Activated CD8-positive, alpha-beta memory T cell treated with anti-CD3 and anti-CD28 coated beads, Interleukin-2, amount 10 ng/mL, durations not matched to agents 7 days and 5 days (primary cell): Measurements from ENCODE around the gene DPP6. TPM values are rescaled to one million over a fixed set of nuclear protein-coding genes. Genes with fewer than 3 reads are reported as not detected.
A peak's percentile ranks its signal among the peaks of the same experiment; 100 is the strongest.

Source experiments
- ATAC-seq: fragments of 150-1000 bp; cut with Tn5 transposase; one replicate; pipeline ENCODE4 v1.10.0; 2021; ENCODE audit warnings: moderate library complexity
- CTCF ChIA-PET: fragments of 350-600 bp; sonication (Branson Sonifier 250); formaldehyde crosslinking; loops from one replicate; lab custom pipeline; 2021; ENCODE audit warnings: antibody characterized with exemption; lab: Charles Lee
- DNase-seq: peaks from one replicate; pipeline ENCODE4 v3.0.0-alpha.2; 2020
- H3K27ac Mint-ChIP-seq: one replicate; pipeline ENCODE4 v1.8.0; 2021; ENCODE audit warnings: mild to moderate bottlenecking, mixed read lengths
- H3K27me3 Mint-ChIP-seq: one replicate; pipeline ENCODE4 v1.8.0; 2021; ENCODE audit warnings: mixed read lengths
- H3K36me3 Mint-ChIP-seq: one replicate; pipeline ENCODE4 v1.8.0; 2021; ENCODE audit warnings: mild to moderate bottlenecking, mixed read lengths
- H3K4me1 Mint-ChIP-seq: one replicate; pipeline ENCODE4 v1.8.0; 2021; ENCODE audit warnings: mixed read lengths
- H3K4me3 Mint-ChIP-seq: one replicate; pipeline ENCODE4 v1.8.0; 2021; ENCODE audit warnings: mild to moderate bottlenecking, moderate library complexity, mixed read lengths
- H3K9me3 Mint-ChIP-seq: one replicate; pipeline ENCODE4 v1.8.0; 2022; ENCODE audit warnings: low read depth, mixed read lengths
- total RNA-seq, 2 experiments: library from RNA; stranded (reverse); gene quantifications; one replicate each; pipeline ENCODE4 v1.2.3, GENCODE V29; 2021

DPP6 gene
- total RNA-seq, 2 experiments from 2014 or later = not detected

DNA sequence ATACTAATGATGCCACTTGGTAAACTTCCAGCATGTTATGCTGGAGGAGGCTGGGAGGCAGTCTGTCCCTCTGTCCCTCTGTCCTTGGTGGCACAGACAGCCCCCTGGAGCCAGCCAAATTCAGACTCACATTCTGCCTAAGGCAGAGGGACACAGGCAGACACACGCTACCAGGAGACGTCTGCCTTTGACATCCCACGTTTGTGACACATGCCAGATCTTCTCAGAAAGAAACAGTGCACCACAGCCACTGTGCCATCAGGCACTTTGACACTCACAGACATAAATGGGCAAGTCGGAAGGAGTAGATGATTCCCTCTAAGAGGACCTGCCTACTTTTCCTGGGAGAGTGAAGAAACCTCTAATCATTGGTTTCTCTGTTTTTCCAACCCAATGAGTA is 467.0 kb downstream of the DPP6 start:
- Mint-ChIP-seq H3K4me3 (no peak overlapping the region), H3K4me1 (no peaks in the 10 kb centered on the region), H3K27ac (no peak overlapping the region), H3K36me3 (no peaks in the 10 kb centered on the region), H3K9me3 (peaks cover 5% of the 10 kb centered on the region), H3K27me3 (no peaks in the 10 kb centered on the region)
- CTCF ChIA-PET = no interaction called here
- DNase-seq = no peak
- ATAC-seq = no peak

GRCh38 chr7:154530136-154530535 is 477.9 kb downstream of the DPP6 start:
- Mint-ChIP-seq H3K4me1 (no peaks in the 10 kb centered on the region), H3K4me3 (no peak overlapping the region), H3K27ac (no peak overlapping the region), H3K9me3 (no peaks in the 10 kb centered on the region), H3K27me3 (no peaks in the 10 kb centered on the region), H3K36me3 (no peaks in the 10 kb centered on the region)
- DNase-seq (no peak), ATAC-seq (no peak)
- CTCF ChIA-PET = no interaction called here

- Mint-ChIP-seq H3K27ac (no peak overlapping the region), H3K4me1 (no peaks in the 10 kb centered on the region), H3K36me3 (no peaks in the 10 kb centered on the region), H3K27me3 (no peaks in the 10 kb centered on the region), H3K9me3 (peaks cover 2% of the 10 kb centered on the region), H3K4me3 (no peak overlapping the region)
- CTCF ChIA-PET = no interaction called here
- no peak for ATAC-seq
- no peak for DNase-seq
These were observed 480.6 kb downstream of the DPP6 start for GRCh38 chr7:154532771-154533170.

GRCh38 chr7:154540596-154540995 is 488.4 kb downstream of the DPP6 start:
- Mint-ChIP-seq H3K9me3 (peaks cover 2% of the 10 kb centered on the region), H3K4me3 (no peak overlapping the region), H3K27me3 (no peaks in the 10 kb centered on the region), H3K27ac (no peak overlapping the region), H3K36me3 (no peaks in the 10 kb centered on the region), H3K4me1 (no peaks in the 10 kb centered on the region)
- DNase-seq (no peak), ATAC-seq (no peak)
- CTCF ChIA-PET = no interaction called here

DNA sequence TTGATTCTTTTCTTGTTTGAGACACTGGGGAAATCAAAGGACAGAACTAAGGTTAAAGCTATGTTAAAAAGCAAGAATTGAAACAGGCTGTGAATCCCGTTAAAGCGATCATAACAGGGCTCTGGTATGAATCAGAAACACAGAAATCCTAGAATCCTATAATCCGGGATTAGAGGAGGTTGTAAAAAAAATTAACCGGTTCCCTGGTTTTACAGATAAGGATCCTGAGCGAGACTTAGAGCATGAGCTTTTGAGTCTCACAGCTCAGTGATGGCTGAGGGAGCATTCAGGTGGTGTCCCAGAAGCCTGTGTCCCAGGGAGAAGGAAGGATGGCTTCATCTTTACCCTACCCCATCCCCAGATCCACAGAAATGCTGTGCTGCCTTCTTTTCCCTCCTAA is 489.4 kb downstream of the DPP6 start:
- H3K4me3 Mint-ChIP-seq = no peak overlapping the region
- no peak for ATAC-seq
- CTCF ChIA-PET = no interaction called here
- DNase-seq = no peak
- H3K27ac Mint-ChIP-seq = no peak overlapping the region
- no peaks in the 10 kb centered on the region for H3K4me1 Mint-ChIP-seq
- H3K9me3 Mint-ChIP-seq = no peaks in the 10 kb centered on the region
- H3K27me3 Mint-ChIP-seq = no peaks in the 10 kb centered on the region
- no peaks in the 10 kb centered on the region for H3K36me3 Mint-ChIP-seq

DNA sequence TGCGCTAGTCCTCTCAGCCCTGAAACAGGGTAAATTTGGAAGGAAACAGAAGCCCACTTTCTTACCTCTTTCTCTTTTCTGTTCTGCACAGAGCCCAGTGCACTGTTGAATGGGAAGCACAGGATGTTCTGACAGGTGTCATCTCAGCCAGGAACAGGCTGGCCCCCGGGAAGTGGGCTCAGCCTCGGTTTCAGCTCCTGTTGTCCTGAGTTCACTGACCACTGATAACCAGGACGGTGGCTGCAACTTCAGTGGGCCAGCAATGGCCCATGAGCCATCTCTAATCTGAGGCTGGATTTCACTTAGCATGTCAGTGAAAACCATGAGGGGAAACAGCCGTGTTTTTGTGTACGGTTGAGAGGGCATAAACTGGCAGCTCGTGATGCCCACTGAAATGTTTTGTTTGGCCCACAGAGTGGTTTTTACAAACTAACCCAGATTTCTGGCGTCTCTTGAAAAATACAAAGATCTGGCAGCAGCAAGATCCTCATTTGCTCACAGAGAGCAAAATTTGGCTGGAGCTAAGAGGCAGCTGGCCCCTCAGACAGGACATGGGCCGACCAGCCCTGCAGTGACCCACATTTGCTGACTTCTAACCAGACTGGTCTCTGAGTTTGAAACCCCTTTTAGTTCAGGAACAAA is 494.9 kb downstream of the DPP6 start:
- H3K4me1 Mint-ChIP-seq = no peaks in the 10 kb centered on the region
- H3K36me3 Mint-ChIP-seq = no peaks in the 10 kb centered on the region
- H3K27ac Mint-ChIP-seq = no peak overlapping the region
- no peak overlapping the region for H3K4me3 Mint-ChIP-seq
- ATAC-seq = no peak
- H3K9me3 Mint-ChIP-seq = peaks cover 2% of the 10 kb centered on the region
- no peaks in the 10 kb centered on the region for H3K27me3 Mint-ChIP-seq
- DNase-seq = no peak
- CTCF ChIA-PET = no interaction called here

- peaks cover 2% of the 10 kb centered on the region for H3K9me3 Mint-ChIP-seq
- H3K27ac Mint-ChIP-seq = no peak overlapping the region
- CTCF ChIA-PET = no interaction called here
- DNase-seq (no peak), ATAC-seq (no peak)
- no peaks in the 10 kb centered on the region for H3K36me3 Mint-ChIP-seq
- no peaks in the 10 kb centered on the region for H3K27me3 Mint-ChIP-seq
- H3K4me1 Mint-ChIP-seq = no peaks in the 10 kb centered on the region
- H3K4me3 Mint-ChIP-seq = no peak overlapping the region
These were observed 501.6 kb downstream of the DPP6 start for GRCh38 chr7:154553711-154554265.

GRCh38 chr7:154559454-154559853 is 507.3 kb downstream of the DPP6 start:
- CTCF ChIA-PET = no interaction called here
- Mint-ChIP-seq H3K36me3 (no peaks in the 10 kb centered on the region), H3K27ac (no peak overlapping the region), H3K4me1 (no peaks in the 10 kb centered on the region), H3K27me3 (no peaks in the 10 kb centered on the region), H3K9me3 (no peaks in the 10 kb centered on the region), H3K4me3 (no peak overlapping the region)
- ATAC-seq (no peak), DNase-seq (no peak)

DNA sequence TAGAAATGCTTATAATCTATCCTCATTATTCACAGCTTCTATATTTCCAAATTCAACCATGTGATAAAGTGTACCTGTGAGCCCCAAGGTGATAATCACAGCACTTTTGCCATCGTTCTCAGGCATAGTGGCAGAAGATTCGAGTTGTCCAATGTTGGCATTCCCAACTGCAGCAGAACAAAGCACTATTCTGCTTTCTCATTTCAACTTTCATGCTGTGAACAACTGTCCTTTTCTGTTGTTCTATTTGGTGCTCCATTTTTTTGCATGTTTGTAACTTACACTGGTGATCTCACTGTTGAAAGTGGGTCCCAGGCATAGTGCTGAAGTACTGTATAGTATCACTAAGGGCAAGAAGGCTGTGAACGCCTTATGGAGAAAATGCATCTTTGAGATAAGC is 512.5 kb downstream of the DPP6 start:
- no peaks in the 10 kb centered on the region for H3K4me1 Mint-ChIP-seq
- CTCF ChIA-PET = no interaction called here
- H3K27ac Mint-ChIP-seq = no peak overlapping the region
- no peaks in the 10 kb centered on the region for H3K36me3 Mint-ChIP-seq
- DNase-seq (no peak), ATAC-seq (no peak)
- no peak overlapping the region for H3K4me3 Mint-ChIP-seq
- H3K27me3 Mint-ChIP-seq = no peaks in the 10 kb centered on the region
- H3K9me3 Mint-ChIP-seq = no peaks in the 10 kb centered on the region

DNA sequence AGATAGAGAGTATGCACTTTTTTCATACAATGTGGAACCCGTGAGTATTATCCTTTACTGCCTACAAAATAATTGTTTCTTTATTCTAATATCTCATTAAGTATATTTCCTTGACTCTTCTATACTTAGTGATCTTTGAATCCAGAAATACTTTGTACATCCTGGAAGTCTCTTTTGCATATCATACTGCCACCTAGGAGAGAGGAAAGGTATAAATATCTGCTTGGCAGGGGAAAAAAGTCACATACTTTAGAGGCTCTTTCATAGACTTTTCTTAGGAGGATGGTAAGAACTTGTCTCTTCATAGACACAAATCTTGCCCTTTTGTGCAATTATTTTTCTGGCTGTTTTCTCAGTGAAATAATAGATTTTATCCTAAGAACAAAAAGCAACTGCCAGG is 514.7 kb downstream of the DPP6 start:
- no peaks in the 10 kb centered on the region for H3K36me3 Mint-ChIP-seq
- no peak overlapping the region for H3K4me3 Mint-ChIP-seq
- CTCF ChIA-PET = no interaction called here

DNA sequence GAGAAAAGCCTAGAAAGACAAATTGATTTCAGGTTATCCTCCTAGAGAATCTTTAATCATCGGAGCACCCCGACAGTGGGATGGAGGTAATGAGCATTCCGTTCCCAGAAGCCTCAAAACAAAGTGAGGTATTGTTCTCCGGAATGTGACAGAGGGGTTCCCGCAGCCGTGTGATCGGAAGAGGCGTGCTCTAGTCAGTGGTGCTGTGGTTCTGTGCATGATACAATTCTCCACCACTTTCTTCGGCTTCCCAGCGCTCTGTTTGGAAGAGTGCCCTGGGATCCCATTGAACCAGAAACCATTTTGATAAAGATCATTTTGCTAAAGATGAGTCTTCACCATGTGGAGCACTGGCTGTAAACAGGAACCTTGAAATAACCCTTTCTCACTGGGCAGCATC is 516.1 kb downstream of the DPP6 start:
- Mint-ChIP-seq H3K4me3 (no peak overlapping the region), H3K36me3 (no peaks in the 10 kb centered on the region), H3K27me3 (no peaks in the 10 kb centered on the region), H3K27ac (no peak overlapping the region), H3K9me3 (no peaks in the 10 kb centered on the region), H3K4me1 (no peaks in the 10 kb centered on the region)
- CTCF ChIA-PET = no interaction called here
- no peak for DNase-seq
- ATAC-seq = no peak

More for the DNA sequence above, 514.7 kb downstream of the DPP6 start:
- ATAC-seq (no peak), DNase-seq (no peak)
- no peak overlapping the region for H3K27ac Mint-ChIP-seq
- H3K27me3 Mint-ChIP-seq = no peaks in the 10 kb centered on the region
- H3K9me3 Mint-ChIP-seq = no peaks in the 10 kb centered on the region
- H3K4me1 Mint-ChIP-seq = no peaks in the 10 kb centered on the region

GRCh38 chr7:154569916-154570315 is 517.7 kb downstream of the DPP6 start:
- Mint-ChIP-seq H3K9me3 (no peaks in the 10 kb centered on the region), H3K4me3 (no peak overlapping the region), H3K27ac (no peak overlapping the region), H3K27me3 (no peaks in the 10 kb centered on the region), H3K36me3 (no peaks in the 10 kb centered on the region), H3K4me1 (no peaks in the 10 kb centered on the region)
- CTCF ChIA-PET = no interaction called here
- no peak for DNase-seq
- ATAC-seq = no peak

DNA sequence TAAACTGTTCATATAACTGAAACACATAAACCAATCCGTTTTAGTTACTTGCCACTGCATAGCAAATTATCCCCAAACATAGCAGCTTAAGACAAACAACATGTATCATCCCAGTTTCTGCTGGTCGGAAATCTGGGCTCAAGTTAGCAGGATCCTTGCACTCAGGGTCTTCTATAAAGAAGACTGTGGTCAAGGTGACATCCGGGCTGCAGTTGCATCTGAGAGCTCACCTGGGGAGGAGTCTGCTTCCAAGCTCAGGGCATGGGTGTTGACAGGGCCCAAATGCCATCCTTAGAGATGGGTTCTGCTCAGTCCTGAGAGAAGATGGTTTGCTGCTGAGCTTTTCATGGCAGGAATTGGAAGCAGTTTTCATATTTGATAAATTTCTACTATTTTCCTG is 519.6 kb downstream of the DPP6 start:
- Mint-ChIP-seq H3K27me3 (no peaks in the 10 kb centered on the region), H3K9me3 (no peaks in the 10 kb centered on the region), H3K4me1 (no peaks in the 10 kb centered on the region), H3K36me3 (no peaks in the 10 kb centered on the region), H3K27ac (no peak overlapping the region), H3K4me3 (no peak overlapping the region)
- ATAC-seq (no peak), DNase-seq (no peak)
- CTCF ChIA-PET = no interaction called here

DNA sequence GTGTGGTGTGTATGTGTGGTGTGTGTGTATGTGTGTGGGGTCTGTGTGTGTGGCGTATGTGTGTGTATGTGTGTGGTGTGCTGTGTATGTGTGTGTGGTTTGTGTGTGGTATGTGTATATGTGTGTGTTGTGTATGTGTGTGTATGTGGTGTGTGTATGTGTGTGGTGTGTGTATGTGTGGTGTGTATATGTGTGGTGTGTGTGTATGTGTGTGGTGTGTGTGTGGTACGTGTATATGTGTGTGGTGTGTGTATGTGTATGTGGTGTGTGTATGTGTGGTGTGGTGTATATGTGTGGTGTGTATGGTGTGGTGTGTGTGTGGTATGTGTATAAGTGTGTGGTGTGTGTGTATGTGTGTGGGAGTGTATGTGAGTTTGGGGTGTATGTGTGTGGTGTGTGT is 522.0 kb downstream of the DPP6 start:
- H3K9me3 Mint-ChIP-seq = no peaks in the 10 kb centered on the region
- no peaks in the 10 kb centered on the region for H3K36me3 Mint-ChIP-seq
- ATAC-seq = no peak
- no peaks in the 10 kb centered on the region for H3K4me1 Mint-ChIP-seq
- H3K27ac Mint-ChIP-seq = no peak overlapping the region
- DNase-seq = no peak
- H3K27me3 Mint-ChIP-seq = no peaks in the 10 kb centered on the region
- CTCF ChIA-PET = no interaction called here
- no peak overlapping the region for H3K4me3 Mint-ChIP-seq

- ATAC-seq = peak; percentile 12
- H3K27me3 Mint-ChIP-seq = no peaks in the 10 kb centered on the region
- no peak for DNase-seq
- H3K9me3 Mint-ChIP-seq = no peaks in the 10 kb centered on the region
- H3K4me1 Mint-ChIP-seq = no peaks in the 10 kb centered on the region
- no peak overlapping the region for H3K4me3 Mint-ChIP-seq
- no peaks in the 10 kb centered on the region for H3K36me3 Mint-ChIP-seq
- no peak overlapping the region for H3K27ac Mint-ChIP-seq
- CTCF ChIA-PET = no interaction called here
These were observed 523.3 kb downstream of the DPP6 start for GRCh38 chr7:154575497-154575896.
